HepG2 (cell line): ENCODE data around the gene CHD9. TPM values are rescaled to one million over a fixed set of nuclear protein-coding genes. Genes with fewer than 3 reads are reported as not detected.

Experiments
- AHR ChIP-seq: IDR thresholded peaks from 2 replicates; pipeline ENCODE4 v1.6.1; 2018; ENCODE audit warnings: missing genetic modification reagents, missing compliant biosample characterization
- ELF3 ChIP-seq: IDR thresholded peaks from 2 replicates; pipeline ENCODE4 v1.6.1; 2016; ENCODE audit warnings: missing genetic modification reagents, missing compliant biosample characterization
- GPBP1L1 ChIP-seq: sonication (generic); formaldehyde crosslinking; IDR thresholded peaks from 2 replicates; pipeline ENCODE4 v1.5.0; 2020; ENCODE audit warnings: mild to moderate bottlenecking, missing genetic modification reagents
- NR3C1 ChIP-seq: sonication (generic); formaldehyde crosslinking; IDR thresholded peaks from 2 replicates; pipeline ENCODE4 v1.4.0; 2020; ENCODE audit warnings: missing genetic modification reagents
- PHF21A ChIP-seq: sonication (generic); formaldehyde crosslinking; IDR thresholded peaks from 2 replicates; pipeline ENCODE4 v1.5.0; 2020; ENCODE audit warnings: mild to moderate bottlenecking, missing genetic modification reagents
- POLR2AphosphoS5 ChIP-seq: IDR thresholded peaks from 2 replicates; pipeline ENCODE4 v1.6.1; 2012; ENCODE audit warnings: low read depth, low read length
- SIN3B ChIP-seq: fragments of 150-350 bp; IDR thresholded peaks from 2 replicates; pipeline ENCODE4 v1.6.1; 2014; ENCODE audit warnings: low read length
- SMC3 ChIP-seq: IDR thresholded peaks from 2 replicates; pipeline ENCODE4 v1.6.1; 2011; ENCODE audit warnings: low read length, improper control_type of control experiment
- TCF7 ChIP-seq: sonication (generic); IDR thresholded peaks from 2 replicates; pipeline ENCODE4 v1.6.1; 2016; ENCODE audit warnings: antibody characterized with exemption, low read depth
- ZBTB43 ChIP-seq: sonication (generic); formaldehyde crosslinking; conservative IDR thresholded peaks from 2 replicates; pipeline ENCODE4 v1.4.0; 2020; ENCODE audit warnings: missing genetic modification reagents
- ZBTB7B ChIP-seq: sonication (generic); formaldehyde crosslinking; IDR thresholded peaks from 2 replicates; pipeline ENCODE4 v1.4.0; 2020; ENCODE audit warnings: missing genetic modification reagents
- ZNF138 ChIP-seq: sonication (generic); formaldehyde crosslinking; IDR thresholded peaks from 2 replicates; pipeline ENCODE4 v1.5.0; 2020; ENCODE audit warnings: mild to moderate bottlenecking, low read depth, missing genetic modification reagents
- ZNF329 ChIP-seq: sonication (generic); formaldehyde crosslinking; IDR thresholded peaks from 2 replicates; pipeline ENCODE4 v1.9.0; 2021; ENCODE audit warnings: low read depth, mild to moderate bottlenecking, missing genetic modification reagents
- ZNF567 ChIP-seq: sonication (generic); formaldehyde crosslinking; IDR thresholded peaks from 2 replicates; pipeline ENCODE4 v1.8.1; 2023; ENCODE audit warnings: mild to moderate bottlenecking, missing genetic modification reagents, borderline replicate concordance
- ZNF749 ChIP-seq: sonication (generic); formaldehyde crosslinking; IDR thresholded peaks from 2 replicates; pipeline ENCODE4 v1.8.0; 2022; ENCODE audit warnings: mild to moderate bottlenecking, missing genetic modification reagents, moderate library complexity, borderline replicate concordance
- polyA plus RNA-seq, 8 experiments: library from polyadenylated mRNA; depleted of rRNA in 3 of 8; stranded (reverse) in 7 of 8; unstranded in 1 of 8; fragments of >200 nt; fragmentation: Illumina TruSeq in 4 of 8; extraction: Trizol in 4 of 8; gene quantifications; 2 replicates each; pipeline versions ENCODE4 v1.2.1 to v1.2.3, GENCODE V29; 2011 to 2016; ENCODE audit warnings: low read depth in 4 of 8, missing spikeins in 1 of 8, mixed read lengths in 1 of 8; ENCODE audit not compliant: insufficient read depth in 1 of 8
- total RNA-seq, 5 experiments: library from RNA; depleted of rRNA; stranded (reverse); fragments of >200 nt; fragmentation: Illumina TruSeq; extraction: Trizol; gene quantifications; 2 replicates each; pipeline ENCODE4 v1.2.3, GENCODE V29; 2016; ENCODE audit warnings: low read depth in 1 of 5
- TF ChIP-seq, protein P1 (sequence below): sonication (generic); formaldehyde crosslinking; conservative IDR thresholded peaks from 2 replicates; pipeline ENCODE4 v1.8.0; 2022; ENCODE audit warnings: low read depth, missing genetic modification reagents
- TF ChIP-seq, protein P2 (sequence below): sonication (generic); formaldehyde crosslinking; IDR thresholded peaks from 2 replicates; pipeline ENCODE4 v1.4.0; 2020; ENCODE audit warnings: missing genetic modification reagents
- TF ChIP-seq, protein P3 (sequence below): sonication (generic); formaldehyde crosslinking; IDR thresholded peaks from 2 replicates; pipeline ENCODE4 v1.5.1; 2020; ENCODE audit warnings: mild to moderate bottlenecking, missing genetic modification reagents, moderate library complexity
- TF ChIP-seq, protein P4 (sequence below): sonication (generic); formaldehyde crosslinking; IDR thresholded peaks from 2 replicates; pipeline ENCODE4 v1.4.0; 2020; ENCODE audit warnings: missing genetic modification reagents

Gene CHD9
- total and polyA plus RNA-seq, 2 of the 13 experiments (the other 11 are each of a cell fraction or from before 2014, with no cell fraction given): 23.4 to 27.7 TPM

- TF ChIP-seq, protein P1, sequence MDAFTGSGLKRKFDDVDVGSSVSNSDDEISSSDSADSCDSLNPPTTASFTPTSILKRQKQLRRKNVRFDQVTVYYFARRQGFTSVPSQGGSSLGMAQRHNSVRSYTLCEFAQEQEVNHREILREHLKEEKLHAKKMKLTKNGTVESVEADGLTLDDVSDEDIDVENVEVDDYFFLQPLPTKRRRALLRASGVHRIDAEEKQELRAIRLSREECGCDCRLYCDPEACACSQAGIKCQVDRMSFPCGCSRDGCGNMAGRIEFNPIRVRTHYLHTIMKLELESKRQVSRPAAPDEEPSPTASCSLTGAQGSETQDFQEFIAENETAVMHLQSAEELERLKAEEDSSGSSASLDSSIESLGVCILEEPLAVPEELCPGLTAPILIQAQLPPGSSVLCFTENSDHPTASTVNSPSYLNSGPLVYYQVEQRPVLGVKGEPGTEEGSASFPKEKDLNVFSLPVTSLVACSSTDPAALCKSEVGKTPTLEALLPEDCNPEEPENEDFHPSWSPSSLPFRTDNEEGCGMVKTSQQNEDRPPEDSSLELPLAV (CRISPR knock-in tag): no peak
- TF ChIP-seq PHF21A (CRISPR knock-in tag): no peak
- TF ChIP-seq AHR (CRISPR knock-in tag): no peak
- no peak for TF ChIP-seq ZNF138 (CRISPR knock-in tag)
- TF ChIP-seq ZNF749: no peak
- TF ChIP-seq POLR2AphosphoS5: no peak
- TF ChIP-seq, protein P2, sequence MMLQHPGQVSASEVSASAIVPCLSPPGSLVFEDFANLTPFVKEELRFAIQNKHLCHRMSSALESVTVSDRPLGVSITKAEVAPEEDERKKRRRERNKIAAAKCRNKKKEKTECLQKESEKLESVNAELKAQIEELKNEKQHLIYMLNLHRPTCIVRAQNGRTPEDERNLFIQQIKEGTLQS (CRISPR knock-in tag): no peak
- no peak for TF ChIP-seq ZNF567 (CRISPR knock-in tag)
- TF ChIP-seq, protein P3, sequence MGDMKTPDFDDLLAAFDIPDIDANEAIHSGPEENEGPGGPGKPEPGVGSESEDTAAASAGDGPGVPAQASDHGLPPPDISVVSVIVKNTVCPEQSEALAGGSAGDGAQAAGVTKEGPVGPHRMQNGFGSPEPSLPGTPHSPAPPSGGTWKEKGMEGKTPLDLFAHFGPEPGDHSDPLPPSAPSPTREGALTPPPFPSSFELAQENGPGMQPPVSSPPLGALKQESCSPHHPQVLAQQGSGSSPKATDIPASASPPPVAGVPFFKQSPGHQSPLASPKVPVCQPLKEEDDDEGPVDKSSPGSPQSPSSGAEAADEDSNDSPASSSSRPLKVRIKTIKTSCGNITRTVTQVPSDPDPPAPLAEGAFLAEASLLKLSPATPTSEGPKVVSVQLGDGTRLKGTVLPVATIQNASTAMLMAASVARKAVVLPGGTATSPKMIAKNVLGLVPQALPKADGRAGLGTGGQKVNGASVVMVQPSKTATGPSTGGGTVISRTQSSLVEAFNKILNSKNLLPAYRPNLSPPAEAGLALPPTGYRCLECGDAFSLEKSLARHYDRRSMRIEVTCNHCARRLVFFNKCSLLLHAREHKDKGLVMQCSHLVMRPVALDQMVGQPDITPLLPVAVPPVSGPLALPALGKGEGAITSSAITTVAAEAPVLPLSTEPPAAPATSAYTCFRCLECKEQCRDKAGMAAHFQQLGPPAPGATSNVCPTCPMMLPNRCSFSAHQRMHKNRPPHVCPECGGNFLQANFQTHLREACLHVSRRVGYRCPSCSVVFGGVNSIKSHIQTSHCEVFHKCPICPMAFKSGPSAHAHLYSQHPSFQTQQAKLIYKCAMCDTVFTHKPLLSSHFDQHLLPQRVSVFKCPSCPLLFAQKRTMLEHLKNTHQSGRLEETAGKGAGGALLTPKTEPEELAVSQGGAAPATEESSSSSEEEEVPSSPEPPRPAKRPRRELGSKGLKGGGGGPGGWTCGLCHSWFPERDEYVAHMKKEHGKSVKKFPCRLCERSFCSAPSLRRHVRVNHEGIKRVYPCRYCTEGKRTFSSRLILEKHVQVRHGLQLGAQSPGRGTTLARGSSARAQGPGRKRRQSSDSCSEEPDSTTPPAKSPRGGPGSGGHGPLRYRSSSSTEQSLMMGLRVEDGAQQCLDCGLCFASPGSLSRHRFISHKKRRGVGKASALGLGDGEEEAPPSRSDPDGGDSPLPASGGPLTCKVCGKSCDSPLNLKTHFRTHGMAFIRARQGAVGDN (CRISPR knock-in tag): no peak
- TF ChIP-seq, protein P4, sequence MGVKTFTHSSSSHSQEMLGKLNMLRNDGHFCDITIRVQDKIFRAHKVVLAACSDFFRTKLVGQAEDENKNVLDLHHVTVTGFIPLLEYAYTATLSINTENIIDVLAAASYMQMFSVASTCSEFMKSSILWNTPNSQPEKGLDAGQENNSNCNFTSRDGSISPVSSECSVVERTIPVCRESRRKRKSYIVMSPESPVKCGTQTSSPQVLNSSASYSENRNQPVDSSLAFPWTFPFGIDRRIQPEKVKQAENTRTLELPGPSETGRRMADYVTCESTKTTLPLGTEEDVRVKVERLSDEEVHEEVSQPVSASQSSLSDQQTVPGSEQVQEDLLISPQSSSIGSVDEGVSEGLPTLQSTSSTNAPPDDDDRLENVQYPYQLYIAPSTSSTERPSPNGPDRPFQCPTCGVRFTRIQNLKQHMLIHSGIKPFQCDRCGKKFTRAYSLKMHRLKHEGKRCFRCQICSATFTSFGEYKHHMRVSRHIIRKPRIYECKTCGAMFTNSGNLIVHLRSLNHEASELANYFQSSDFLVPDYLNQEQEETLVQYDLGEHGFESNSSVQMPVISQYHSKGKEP (CRISPR knock-in tag): no peak
- TF ChIP-seq GPBP1L1 (CRISPR knock-in tag): no peak
- TF ChIP-seq TCF7: no peak
- TF ChIP-seq SIN3B: no peak
- TF ChIP-seq ZBTB7B: no peak
- peak; percentile 86 for TF ChIP-seq SMC3
- TF ChIP-seq NR3C1 (CRISPR knock-in tag): no peak
- TF ChIP-seq ELF3 (CRISPR knock-in tag): 0 out of 2 replicates have a peak, but pooled peaks have one; percentile 31
- no peak for TF ChIP-seq ZNF329 (CRISPR knock-in tag)
- TF ChIP-seq ZBTB43 (CRISPR knock-in tag): no peak
Measured at GRCh38 chr16:53207810-53208752, 153.3 kb downstream of the CHD9 start (continued).
